Right lobe of liver (tissue), 4 donors: ENCODE data around the gene PSD4.

ENCODE experiments used
- CTCF ChIP-seq, 4 donors: fragments of 200-600 bp in 3 of 4; fragments of 450-650 bp in 1 of 4; IDR thresholded peaks; one replicate each; pipeline versions ENCODE4 v1.5.1 to v1.8.0; 2016 to 2022; ENCODE audit warnings: antibody characterized with exemption in 4 of 4, mild to moderate bottlenecking in 2 of 4
- POLR2A ChIP-seq: fragments of 450-650 bp; IDR thresholded peaks from one replicate; pipeline ENCODE4 v1.6.1; 2017; ENCODE audit warnings: antibody characterized with exemption, mild to moderate bottlenecking
- donor health status: DM: no; HTN: no; CAD: no.
- donor health status: DM: no; HTN: no; CAD: no.
- donor health status: DM: no; HTN: yes; CAD: no.

GRCh38 chr2:113237604-113238160 lies 63.9 kb downstream of the PSD4 start:
- TF ChIP-seq CTCF (IDR thresholded peaks at IDR 0.05) (no peak), POLR2A (no peak)
